Stimulated activated CD4-positive, alpha-beta T cell treated with anti-CD3 and anti-CD28 coated beads, TNF-alpha, amount 100 ng/mL, for 24 hours (primary cell): Measurements from ENCODE around the gene TAF4.
"Not testable (repeated sequence)": the region's sequence is repeated elsewhere in the genome, so short reads cannot be mapped to it uniquely, and the experiment has no call there.

Experiments
- DNase-seq, 3 experiments: peaks; one replicate each; pipeline ENCODE4 v3.0.0-alpha.2; 2020; ENCODE audit warnings: low read depth in 3 of 3

TAF4 gene

DNA sequence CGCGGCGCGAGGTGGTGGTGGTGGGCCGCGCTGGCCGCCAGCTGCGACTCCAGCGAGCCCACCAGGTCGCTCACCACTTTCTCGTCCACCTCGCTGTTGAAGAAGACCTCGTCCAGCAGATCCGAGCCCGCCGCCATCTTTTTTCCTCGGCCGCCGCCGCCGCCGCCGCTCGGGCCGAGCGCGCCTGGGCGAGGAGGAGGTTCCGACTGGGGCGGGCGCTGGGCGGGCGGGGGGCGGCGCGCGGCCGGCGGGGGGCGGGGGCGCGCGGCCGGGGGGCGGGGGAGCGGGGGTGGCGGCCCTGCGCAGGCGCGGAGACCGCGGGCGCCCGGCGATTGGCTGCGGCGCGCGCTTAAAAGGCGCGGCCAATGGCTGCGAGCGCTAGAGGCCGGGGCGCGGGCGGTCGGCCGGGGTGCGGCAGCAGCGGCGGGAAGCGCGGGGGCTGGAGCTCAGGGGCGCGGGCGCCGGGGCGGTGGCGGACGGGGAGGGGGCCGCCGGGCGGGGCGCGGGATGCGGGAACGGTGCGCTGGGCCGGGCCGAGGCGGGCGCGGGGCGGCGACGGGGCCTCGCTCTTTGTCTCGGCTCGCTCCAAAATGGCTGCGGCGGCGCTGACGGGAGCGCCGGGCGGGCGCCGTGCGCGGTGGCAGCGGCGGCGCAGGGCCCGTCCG lies at the start of gene TAF4:
Gene TAF4, minus strand, starts transcription at position 208 of the 665 bp plus-strand sequence. Its CDS starts 71 bp downstream, at position 137.
- DNase-seq: peak; percentile 56 to 70 (median 62)

DNA sequence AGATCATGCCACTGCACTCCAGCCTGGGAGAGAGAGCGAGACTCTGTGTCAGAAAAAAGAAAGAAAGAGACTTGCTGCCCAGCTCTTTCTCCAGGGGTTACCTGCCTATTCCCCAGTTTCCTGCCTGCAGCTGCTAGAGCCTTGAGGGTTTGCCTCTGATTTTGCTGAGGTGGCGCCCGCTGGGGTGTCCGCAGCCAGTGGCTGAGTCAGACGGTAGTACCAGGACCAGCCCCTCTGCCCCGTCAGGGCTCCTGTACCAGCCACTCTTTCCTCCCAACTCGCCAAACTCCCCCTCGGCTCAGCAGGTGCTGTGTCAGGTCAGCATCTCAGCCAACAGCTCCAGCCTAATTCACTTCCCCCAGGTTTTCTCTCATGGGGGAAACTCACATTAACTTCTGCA lies 49.2 kb upstream of the TAF4 start:
- no peak for DNase-seq

DNA sequence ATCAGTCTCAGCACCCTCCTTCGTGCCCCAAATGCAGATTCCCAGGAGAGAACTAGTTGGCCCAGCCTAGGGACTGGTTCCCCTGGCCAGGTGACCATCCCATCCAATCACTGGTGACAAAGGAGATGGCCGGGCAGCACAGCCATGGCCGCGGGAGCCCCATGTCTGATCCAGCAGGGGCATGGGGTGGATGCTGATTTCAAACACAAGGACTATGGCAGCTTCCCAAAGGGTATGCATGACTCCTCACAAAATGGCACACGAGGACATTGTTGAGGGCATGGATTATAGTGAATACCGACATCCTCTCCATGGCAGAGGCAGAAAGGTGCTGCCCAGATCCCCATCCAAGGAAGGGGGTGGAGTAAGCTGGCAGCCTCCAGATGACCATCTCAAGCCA lies 46.7 kb upstream of the TAF4 start:
- DNase-seq: no peak

- no peak for DNase-seq
Observed at GRCh38 chr20:62111148-62111547, 45.5 kb upstream of the TAF4 start.

GRCh38 chr20:62105592-62105991 lies 39.9 kb upstream of the TAF4 start:
- DNase-seq: no peak

GRCh38 chr20:62104791-62105345 lies 39.2 kb upstream of the TAF4 start:
- DNase-seq: no peak

- no peak for DNase-seq
Observed at GRCh38 chr20:62104234-62104789, 38.6 kb upstream of the TAF4 start.

DNA sequence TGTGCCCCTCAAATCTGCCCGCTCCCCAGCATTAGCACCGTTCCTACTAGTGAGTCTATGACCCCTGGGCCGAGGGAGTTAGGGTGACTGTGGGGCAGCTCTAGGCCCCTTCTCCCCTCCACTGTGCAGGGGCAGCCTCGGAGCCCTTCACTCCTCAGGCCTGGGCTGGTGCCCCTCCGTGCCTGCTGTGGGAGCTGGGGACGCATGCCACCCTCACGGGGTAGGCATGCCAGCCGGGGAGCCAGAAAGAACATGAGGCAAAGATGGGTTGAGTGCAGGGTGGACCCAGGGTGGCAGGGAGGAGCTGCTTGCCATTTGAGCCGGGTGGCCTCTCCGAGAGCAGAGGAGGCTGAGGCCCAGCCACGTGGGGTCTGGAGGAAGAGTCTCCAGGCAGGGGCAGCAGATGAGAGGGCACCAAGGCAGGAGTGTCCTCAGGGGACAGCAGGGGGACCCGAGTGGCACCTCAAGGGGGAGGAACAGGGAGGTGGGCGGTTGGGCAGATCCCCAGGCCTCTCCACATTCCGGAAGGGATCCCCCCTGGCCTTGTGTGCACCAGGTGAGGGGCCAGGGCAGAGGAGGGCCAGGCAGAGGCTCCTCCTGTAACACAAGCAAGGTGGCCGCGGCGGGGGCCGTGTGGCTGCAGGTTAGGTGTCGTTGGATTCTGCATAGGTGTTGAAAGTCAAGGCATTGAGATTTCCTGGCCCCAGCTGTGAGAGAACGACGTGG lies 38.0 kb upstream of the TAF4 start:
- no peak for DNase-seq

- no peak for DNase-seq
Observed at GRCh38 chr20:62101078-62101477, 35.4 kb upstream of the TAF4 start.

GRCh38 chr20:62097881-62098407 lies 32.3 kb upstream of the TAF4 start:
- no peak for DNase-seq

DNA sequence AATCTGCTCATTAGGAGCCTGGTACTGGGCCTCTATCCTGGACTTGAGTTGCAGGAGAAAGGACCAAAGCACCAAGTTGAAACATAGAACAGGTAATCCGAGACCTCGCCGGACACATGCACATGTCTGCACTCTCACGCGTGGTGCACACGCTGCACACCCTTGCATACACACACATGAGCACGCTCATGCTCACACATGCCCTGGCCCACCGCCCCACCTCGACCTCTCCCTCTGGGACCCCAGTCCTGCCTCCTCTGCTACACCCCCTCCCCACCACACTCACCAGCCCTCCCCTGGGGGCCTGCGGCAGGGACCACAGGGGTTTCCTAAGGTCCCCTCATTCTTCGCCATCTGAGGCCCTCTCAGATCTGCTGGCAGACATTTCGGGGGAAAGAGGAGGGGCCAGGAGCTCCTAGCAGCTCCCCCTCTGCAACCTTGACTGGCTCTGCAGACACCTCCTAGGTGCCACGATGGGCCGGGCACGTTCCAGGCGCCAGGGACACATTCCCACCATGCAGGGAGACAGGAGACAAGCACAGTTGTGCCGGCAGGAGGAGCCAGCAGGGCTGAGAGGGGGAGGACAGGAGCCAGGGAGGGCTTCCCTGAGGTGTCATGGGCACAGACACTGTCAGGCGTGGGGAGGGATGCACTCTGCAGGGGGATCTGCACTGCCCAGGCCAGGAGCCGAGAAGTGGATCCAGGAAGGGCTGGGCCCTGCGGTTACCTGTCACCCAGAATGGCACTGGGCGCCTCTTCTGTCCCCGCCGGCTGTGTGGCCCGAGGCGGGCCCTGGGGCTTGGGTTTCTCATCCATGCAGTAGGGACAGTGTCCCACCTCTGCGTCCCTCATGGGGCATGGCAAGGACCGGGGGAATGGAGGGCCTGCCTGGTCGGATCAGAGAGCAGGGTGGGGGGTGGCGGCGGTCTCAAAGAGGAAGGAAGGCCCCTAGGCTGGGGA lies 31.0 kb upstream of the TAF4 start:
- no peak for DNase-seq

DNA sequence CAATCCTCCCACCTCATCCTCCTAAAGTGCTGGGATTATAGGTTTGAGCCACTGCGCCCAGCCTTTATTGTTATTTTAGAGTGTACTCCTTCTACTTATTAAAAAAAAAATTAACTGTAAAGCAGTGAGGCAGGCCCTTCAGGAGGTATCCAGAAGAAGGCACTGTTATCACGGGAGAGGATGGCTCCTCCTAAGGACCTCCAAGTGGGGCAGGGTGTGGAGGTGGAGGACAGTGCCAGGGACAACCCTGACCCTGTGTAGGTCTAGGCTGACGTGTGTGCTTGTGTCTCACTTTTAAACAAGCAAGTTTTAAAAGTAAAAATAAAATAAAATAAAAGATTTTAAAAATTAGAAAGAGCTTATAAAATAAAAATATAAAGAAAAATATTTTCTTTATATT lies 23.7 kb upstream of the TAF4 start:
- DNase-seq: no peak

- no peak for DNase-seq
Observed at GRCh38 chr20:62088258-62089127, 22.8 kb upstream of the TAF4 start.

DNA sequence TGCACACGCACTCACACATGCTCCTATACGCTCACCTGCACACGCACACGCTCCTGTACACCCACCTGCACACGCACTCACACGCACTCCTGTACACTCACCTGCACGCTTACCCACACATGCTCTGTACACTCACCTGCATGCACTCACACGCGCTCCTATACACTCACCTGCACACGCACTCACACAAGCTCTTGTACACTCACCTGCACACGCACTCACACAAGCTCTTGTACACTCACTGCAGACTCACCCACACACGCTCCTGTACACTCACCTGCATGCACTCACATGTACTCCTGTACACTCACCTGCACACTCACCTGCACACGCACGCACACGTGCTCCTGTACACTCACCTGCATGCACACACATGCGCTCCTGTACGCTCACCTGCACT lies 22.0 kb upstream of the TAF4 start:
- DNase-seq: no peak

DNA sequence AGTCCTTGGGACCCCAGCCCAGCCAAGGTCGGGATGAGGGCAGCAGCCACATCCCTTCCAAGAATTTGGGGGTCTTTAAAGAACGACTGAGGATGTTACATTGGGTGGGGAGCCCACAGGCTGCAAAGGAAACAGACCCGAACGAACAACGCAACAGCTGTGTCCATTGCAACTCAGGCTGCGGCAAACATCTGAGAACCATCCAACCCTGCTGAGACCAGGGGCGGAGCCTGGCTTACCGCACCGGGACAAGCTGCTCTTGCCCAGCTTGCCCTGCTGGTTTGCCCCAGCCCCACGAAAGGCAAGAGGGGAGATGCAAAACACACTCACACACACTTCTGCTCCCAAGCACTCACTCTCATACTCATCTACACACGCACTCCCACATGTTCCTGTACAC lies 21.5 kb upstream of the TAF4 start:
- DNase-seq: no peak

DNA sequence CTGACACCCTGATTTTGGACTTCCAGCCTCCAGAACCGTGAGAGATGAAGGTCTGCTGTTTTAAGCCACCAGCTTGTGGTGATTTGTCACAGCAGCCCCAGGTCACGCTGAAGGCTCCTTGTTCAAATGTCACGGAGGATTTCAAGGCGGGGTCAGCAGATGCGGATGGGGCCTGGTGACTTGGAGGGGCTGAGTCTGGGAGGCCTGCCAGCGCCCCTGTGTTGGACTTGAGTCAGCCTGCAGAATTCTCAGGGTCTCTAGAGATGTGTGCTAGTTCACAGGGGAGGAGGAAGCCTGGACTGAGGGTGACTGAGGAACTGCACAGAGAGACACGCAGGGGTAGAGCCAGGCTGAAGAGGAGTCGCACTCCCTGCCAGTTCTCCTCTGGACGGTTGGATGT lies 19.5 kb upstream of the TAF4 start:
- no peak for DNase-seq

- not testable (repeated sequence) for DNase-seq
Observed at GRCh38 chr20:62084224-62084623, 18.5 kb upstream of the TAF4 start.

DNA sequence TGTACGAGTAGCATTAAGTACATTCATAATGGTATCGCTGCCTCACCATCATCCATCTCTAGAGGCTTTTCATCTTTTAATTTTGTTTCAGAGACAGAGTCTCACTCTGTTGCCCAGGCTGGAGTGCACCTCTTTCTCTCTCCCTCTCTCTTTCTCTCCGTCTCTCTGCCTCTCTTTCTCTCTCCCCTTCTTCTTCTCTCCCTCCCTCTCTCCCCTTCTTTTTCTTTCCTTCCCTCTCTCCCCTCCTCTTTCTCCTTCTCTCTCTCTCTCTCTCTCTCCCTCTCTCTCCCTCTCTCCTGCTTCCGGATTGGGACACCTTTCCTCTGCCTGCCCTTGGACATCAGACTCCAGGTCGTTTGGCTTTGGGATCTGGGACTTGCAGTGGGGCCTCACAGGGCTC lies 17.6 kb upstream of the TAF4 start:
- no peak for DNase-seq

DNA sequence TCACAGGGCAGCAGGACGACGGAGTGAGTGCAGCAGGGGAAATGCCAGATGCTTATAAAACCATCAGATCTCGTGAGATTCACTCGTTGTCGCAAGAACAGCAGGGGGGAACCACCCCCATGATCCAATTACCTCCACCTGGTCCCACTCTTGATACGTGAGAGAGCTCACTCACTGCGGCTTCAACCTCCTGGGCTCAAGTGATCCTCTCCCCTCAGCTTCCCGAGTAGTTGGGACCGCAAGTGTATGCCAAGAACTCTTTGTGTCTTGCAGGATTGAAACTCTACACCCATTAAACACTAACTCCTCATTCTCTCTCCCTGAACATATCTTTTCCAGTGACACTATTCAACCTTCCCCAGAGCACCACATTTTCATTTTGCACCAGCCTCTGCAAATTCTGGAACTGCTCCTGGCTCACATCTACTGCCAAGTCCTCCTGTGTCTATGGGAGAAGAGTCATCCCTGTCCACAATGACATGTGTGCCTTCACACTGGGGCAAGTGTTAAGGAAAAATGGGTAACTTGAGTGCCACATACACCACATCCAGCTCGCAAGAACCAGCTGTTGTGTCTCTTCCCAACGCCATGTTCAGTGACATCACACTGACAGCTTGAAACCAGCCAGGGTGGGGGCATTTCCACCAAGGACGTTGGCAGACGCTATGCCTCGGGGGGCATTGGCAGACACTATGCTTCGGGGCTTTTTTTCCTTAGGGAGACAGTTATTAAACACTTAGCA lies 14.7 kb upstream of the TAF4 start:
- DNase-seq: no peak

DNA sequence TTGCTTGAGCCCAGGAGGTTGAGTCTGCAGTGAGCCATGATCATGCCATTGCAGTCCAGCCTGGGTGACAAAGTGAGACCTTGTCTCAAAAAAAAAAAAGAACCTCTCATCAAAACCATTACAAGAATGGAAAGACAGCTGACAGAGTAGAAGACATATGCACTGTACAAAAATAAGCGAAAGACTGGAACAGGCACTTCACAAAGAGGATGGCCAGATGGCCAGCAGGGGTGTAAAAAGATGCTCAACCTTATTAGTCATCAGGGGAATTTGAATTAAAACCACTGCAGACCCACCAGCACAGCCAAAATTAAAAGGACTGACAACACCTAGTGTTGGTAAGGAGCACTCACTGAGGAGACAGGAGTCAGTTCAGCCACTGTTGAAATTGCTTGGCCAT lies 13.5 kb upstream of the TAF4 start:
- no peak for DNase-seq
